Neural progenitor cell (in vitro differentiated cells): Measurements from ENCODE around the gene IGFBP4. TPM values are rescaled to one million over a fixed set of nuclear protein-coding genes. Genes with fewer than 3 reads are reported as not detected.
A peak's percentile ranks its signal among the peaks of the same experiment; 100 is the strongest.

ENCODE experiments used
- DNase-seq: peaks from one replicate; pipeline ENCODE4 v3.0.0-alpha.2; 2016; ENCODE audit warnings: low spot score
- H2AFZ ChIP-seq: fragments of 200-600 bp; sonication (generic); replicated peaks from 2 replicates; pipeline ENCODE4 v1.6.1; 2016; ENCODE audit warnings: antibody characterized with exemption
- H3F3A ChIP-seq: fragments of 200-600 bp; sonication (generic); 2 replicates; pipeline ENCODE4 v1.6.1; 2016; ENCODE audit warnings: antibody characterized with exemption, low read depth
- H3K27ac ChIP-seq: fragments of 200-600 bp; sonication (generic); 2 replicates; pipeline ENCODE4 v1.5.1; 2016; ENCODE audit warnings: mild to moderate bottlenecking
- H3K27me3 ChIP-seq: fragments of 200-600 bp; sonication (generic); 2 replicates; pipeline ENCODE4 v1.6.1; 2016; ENCODE audit warnings: mild to moderate bottlenecking, moderate library complexity
- H3K36me3 ChIP-seq: fragments of 200-600 bp; sonication (generic); 2 replicates; pipeline ENCODE4 v1.5.1; 2016
- H3K4me1 ChIP-seq: fragments of 200-600 bp; sonication (generic); 2 replicates; pipeline ENCODE4 v1.6.1; 2016; ENCODE audit warnings: mixed run types
- H3K4me2 ChIP-seq: fragments of 200-600 bp; sonication (generic); 2 replicates; pipeline ENCODE4 v1.6.1; 2016
- H3K4me3 ChIP-seq: fragments of 200-600 bp; sonication (generic); 2 replicates; pipeline ENCODE4 v1.5.1; 2016
- H3K79me2 ChIP-seq: fragments of 200-600 bp; sonication (generic); 2 replicates; pipeline ENCODE4 v1.6.1; 2016; ENCODE audit warnings: low read depth
- H3K9ac ChIP-seq: fragments of 200-600 bp; sonication (generic); 2 replicates; pipeline ENCODE4 v1.6.1; 2016
- H3K9me3 ChIP-seq: fragments of 200-600 bp; sonication (generic); 2 replicates; pipeline ENCODE4 v1.5.1; 2016; ENCODE audit warnings: low read depth
- H4K20me1 ChIP-seq: fragments of 200-600 bp; sonication (generic); 2 replicates; pipeline ENCODE4 v1.6.1; 2016; ENCODE audit warnings: low read depth
- H3K27ac Mint-ChIP-seq: 3 replicates; pipeline ENCODE4 v1.8.0; 2021; ENCODE audit warnings: mixed read lengths
- H3K27me3 Mint-ChIP-seq: 2 replicates; pipeline ENCODE4 v1.8.0; 2022; ENCODE audit warnings: low read depth, mild to moderate bottlenecking, inconsistent platforms, moderate library complexity, mixed read lengths; ENCODE audit not compliant: insufficient read depth
- H3K36me3 Mint-ChIP-seq: 3 replicates; pipeline ENCODE4 v1.8.0; 2021; ENCODE audit warnings: mixed read lengths
- H3K4me1 Mint-ChIP-seq: 3 replicates; pipeline ENCODE4 v1.8.0; 2021; ENCODE audit warnings: mixed read lengths
- H3K4me3 Mint-ChIP-seq: 3 replicates; pipeline ENCODE4 v1.8.0; 2021; ENCODE audit warnings: mild to moderate bottlenecking, moderate library complexity, mixed read lengths
- H3K9me3 Mint-ChIP-seq: 3 replicates; pipeline ENCODE4 v1.8.0; 2020; ENCODE audit warnings: mixed read lengths
- EZH2 ChIP-seq: fragments of 200-600 bp; sonication (generic); IDR thresholded peaks from 2 replicates; pipeline ENCODE4 v1.6.1; 2017; ENCODE audit warnings: antibody characterized with exemption, mild to moderate bottlenecking, moderate library complexity
- EZH2phosphoT487 ChIP-seq: fragments of 200-600 bp; sonication (generic); IDR thresholded peaks from 2 replicates; pipeline ENCODE4 v1.6.1; 2017; ENCODE audit warnings: antibody characterized with exemption
- total RNA-seq: library from RNA; depleted of rRNA; stranded (reverse); fragments of >200 nt; gene quantifications from 2 replicates; pipeline ENCODE4 v1.2.3, GENCODE V29; 2015; ENCODE audit warnings: low replicate concordance
- TF ChIP-seq, protein P1 (sequence below): fragments of 200-600 bp; sonication (generic); IDR thresholded peaks from 2 replicates; pipeline ENCODE4 v1.5.1; 2017; ENCODE audit warnings: antibody characterized with exemption, mild to moderate bottlenecking

Gene IGFBP4
- total RNA-seq, 1 donor from 2014 or later: 14.4 TPM

DNA sequence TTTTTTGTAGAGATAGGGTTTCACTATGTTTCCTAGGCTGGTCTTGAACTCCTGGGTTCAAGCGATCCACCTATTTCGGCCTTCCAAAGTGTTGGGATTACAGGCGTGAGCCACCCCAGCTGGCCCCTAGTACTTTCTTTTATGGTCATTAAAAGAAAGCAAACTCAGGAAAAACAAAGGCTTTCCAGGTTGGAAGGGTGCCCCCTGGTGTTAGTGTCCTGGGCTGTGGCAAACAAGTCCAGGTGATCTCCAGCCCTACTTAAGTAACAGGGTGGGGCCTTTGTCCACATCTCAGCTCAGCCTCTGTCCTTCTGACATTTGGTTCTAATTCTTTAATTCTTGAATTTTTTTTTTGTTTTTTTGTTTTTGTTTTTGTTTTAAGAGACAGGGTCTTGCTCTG is 6.9 kb downstream of the IGFBP4 start:
- H3K36me3 ChIP-seq: no peaks in the 10 kb centered on the region
- no peaks in the 10 kb centered on the region for H4K20me1 ChIP-seq
- H3K9me3 ChIP-seq: no peaks in the 10 kb centered on the region
- Mint-ChIP-seq H3K27ac (no peak overlapping the region), H3K36me3 (peaks cover 7% of the 10 kb centered on the region), H3K4me3 (no peak overlapping the region), H3K4me1 (peaks cover 15% of the 10 kb centered on the region), H3K27me3 (peaks cover 2% of the 10 kb centered on the region), H3K9me3 (no peaks in the 10 kb centered on the region)
- peak; percentile 49 for DNase-seq
- H3K4me1 ChIP-seq: peaks cover 4% of the 10 kb centered on the region
- no peaks in the 10 kb centered on the region for H3K27me3 ChIP-seq
- TF ChIP-seq EZH2 (no peak), EZH2phosphoT487 (no peak)
- TF ChIP-seq, protein P1, sequence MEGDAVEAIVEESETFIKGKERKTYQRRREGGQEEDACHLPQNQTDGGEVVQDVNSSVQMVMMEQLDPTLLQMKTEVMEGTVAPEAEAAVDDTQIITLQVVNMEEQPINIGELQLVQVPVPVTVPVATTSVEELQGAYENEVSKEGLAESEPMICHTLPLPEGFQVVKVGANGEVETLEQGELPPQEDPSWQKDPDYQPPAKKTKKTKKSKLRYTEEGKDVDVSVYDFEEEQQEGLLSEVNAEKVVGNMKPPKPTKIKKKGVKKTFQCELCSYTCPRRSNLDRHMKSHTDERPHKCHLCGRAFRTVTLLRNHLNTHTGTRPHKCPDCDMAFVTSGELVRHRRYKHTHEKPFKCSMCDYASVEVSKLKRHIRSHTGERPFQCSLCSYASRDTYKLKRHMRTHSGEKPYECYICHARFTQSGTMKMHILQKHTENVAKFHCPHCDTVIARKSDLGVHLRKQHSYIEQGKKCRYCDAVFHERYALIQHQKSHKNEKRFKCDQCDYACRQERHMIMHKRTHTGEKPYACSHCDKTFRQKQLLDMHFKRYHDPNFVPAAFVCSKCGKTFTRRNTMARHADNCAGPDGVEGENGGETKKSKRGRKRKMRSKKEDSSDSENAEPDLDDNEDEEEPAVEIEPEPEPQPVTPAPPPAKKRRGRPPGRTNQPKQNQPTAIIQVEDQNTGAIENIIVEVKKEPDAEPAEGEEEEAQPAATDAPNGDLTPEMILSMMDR: peak; percentile 57
- H3F3A ChIP-seq: peaks cover 2% of the 10 kb centered on the region
- no peak overlapping the region for H3K4me3 ChIP-seq
- H2AFZ ChIP-seq: no peak overlapping the region
- no peak overlapping the region for H3K27ac ChIP-seq
- peaks cover 3% of the 10 kb centered on the region for H3K79me2 ChIP-seq
- no peak overlapping the region for H3K9ac ChIP-seq
- no peak overlapping the region for H3K4me2 ChIP-seq

DNA sequence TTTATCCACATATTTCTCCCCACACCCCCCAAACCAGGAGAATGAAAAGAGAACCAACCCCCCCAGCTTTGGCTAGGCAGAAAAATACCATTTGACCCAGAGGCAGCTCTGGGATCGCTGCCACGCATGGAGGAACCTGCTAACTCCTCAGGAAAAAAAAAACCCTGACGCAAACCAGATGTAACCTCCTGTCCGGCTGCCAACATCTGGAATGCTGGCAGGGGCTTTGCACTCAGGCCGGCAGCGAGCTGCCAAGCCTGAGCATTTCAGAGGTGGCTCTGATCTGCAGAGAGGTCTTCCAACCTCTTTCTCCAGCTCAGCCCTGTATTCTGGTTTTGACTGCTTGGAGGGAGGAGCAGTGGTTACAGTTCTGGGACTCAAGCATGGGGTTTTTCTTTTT is 8.2 kb downstream of the IGFBP4 start:
- Histone ChIP-seq H3K4me1 (peaks cover 4% of the 10 kb centered on the region), H3K9me3 (no peaks in the 10 kb centered on the region), H4K20me1 (no peaks in the 10 kb centered on the region), H3K27ac (no peak overlapping the region), H3K4me3 (no peak overlapping the region), H3F3A (no peaks in the 10 kb centered on the region), H2AFZ (no peak overlapping the region), H3K79me2 (no peaks in the 10 kb centered on the region), H3K36me3 (no peaks in the 10 kb centered on the region), H3K27me3 (no peaks in the 10 kb centered on the region), H3K4me2 (no peak overlapping the region), H3K9ac (no peak overlapping the region)
- no peak for TF ChIP-seq EZH2phosphoT487
- TF ChIP-seq, protein P1: no peak
- no peak for TF ChIP-seq EZH2
- peaks cover 12% of the 10 kb centered on the region for H3K36me3 Mint-ChIP-seq
- no peak overlapping the region for H3K4me3 Mint-ChIP-seq
- H3K4me1 Mint-ChIP-seq: peaks cover 8% of the 10 kb centered on the region
- no peak for DNase-seq
- H3K9me3 Mint-ChIP-seq: no peaks in the 10 kb centered on the region
- H3K27ac Mint-ChIP-seq: no peak overlapping the region
- H3K27me3 Mint-ChIP-seq: peaks cover 4% of the 10 kb centered on the region

DNA sequence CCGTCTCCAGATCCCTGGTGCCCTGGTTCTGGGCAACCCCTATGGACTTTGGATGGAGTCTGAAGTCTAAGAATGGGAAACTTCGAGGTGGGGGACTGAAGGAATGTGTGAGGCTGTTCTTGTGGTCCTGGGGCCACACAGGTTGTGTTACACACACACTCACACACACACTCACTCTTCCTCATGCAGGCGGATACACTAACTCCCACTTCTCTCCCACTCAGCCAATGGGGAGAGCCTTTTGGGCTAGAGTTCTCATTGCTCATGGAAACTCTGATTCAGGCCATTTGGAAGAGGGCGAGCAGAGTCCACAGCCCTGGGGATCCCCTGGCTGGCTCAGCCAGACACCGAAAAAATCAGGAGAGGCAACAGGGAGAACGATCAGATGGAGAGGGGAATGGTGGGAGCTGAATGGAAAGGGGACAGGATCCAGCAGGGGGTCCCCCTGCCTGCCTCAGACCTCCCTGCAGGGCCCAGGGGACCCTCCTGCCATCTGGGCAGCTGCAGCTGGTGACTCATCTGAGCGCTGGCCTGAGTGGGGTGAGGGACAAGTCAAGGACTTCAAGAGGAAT is 9.1 kb downstream of the IGFBP4 start:
- Histone ChIP-seq H3F3A (no peaks in the 10 kb centered on the region), H3K27me3 (no peaks in the 10 kb centered on the region), H3K4me2 (no peak overlapping the region), H3K27ac (no peak overlapping the region), H4K20me1 (no peaks in the 10 kb centered on the region), H3K4me3 (no peak overlapping the region), H2AFZ (no peak overlapping the region), H3K36me3 (no peaks in the 10 kb centered on the region), H3K9ac (no peak overlapping the region), H3K4me1 (peaks cover 4% of the 10 kb centered on the region), H3K9me3 (no peaks in the 10 kb centered on the region), H3K79me2 (no peaks in the 10 kb centered on the region)
- no peak overlapping the region for H3K4me3 Mint-ChIP-seq
- no peaks in the 10 kb centered on the region for H3K9me3 Mint-ChIP-seq
- no peak for DNase-seq
- H3K27me3 Mint-ChIP-seq: peaks cover 4% of the 10 kb centered on the region
- peaks cover 8% of the 10 kb centered on the region for H3K4me1 Mint-ChIP-seq
- no peak for TF ChIP-seq EZH2phosphoT487
- no peak for TF ChIP-seq EZH2
- TF ChIP-seq, protein P1: no peak
- peaks cover 15% of the 10 kb centered on the region for H3K36me3 Mint-ChIP-seq
- no peak overlapping the region for H3K27ac Mint-ChIP-seq
